GM12891 (cell line): ENCODE results near the gene RAB14.

Source experiments
- DNase-seq: peaks from one replicate; pipeline ENCODE4 v3.0.0; 2011; ENCODE audit warnings: low spot score; ENCODE audit not compliant: insufficient read length
- FAIRE-seq: peaks from 2 replicates; lab custom pipeline; 2011; peaks lifted over from hg19 to GRCh38; lab: Jason Lieb, UNC
- PAX5 ChIP-seq: IDR thresholded peaks from 2 replicates; pipeline ENCODE4 v1.6.1; 2011; ENCODE audit warnings: low read length, moderate library complexity, mild to moderate bottlenecking; ENCODE audit not compliant: insufficient read depth, severe bottlenecking
- POLR2A ChIP-seq: IDR thresholded peaks from 2 replicates; pipeline ENCODE4 v1.6.1; 2011; ENCODE audit warnings: low read depth, low read length, control low read depth
- POLR2AphosphoS5 ChIP-seq: IDR thresholded peaks from 2 replicates; pipeline ENCODE4 v1.6.1; 2011; ENCODE audit warnings: low read depth, low read length, control low read depth
- POU2F2 ChIP-seq: IDR thresholded peaks from 2 replicates; pipeline ENCODE4 v1.6.1; 2011; ENCODE audit warnings: low read depth, mild to moderate bottlenecking, control low read depth, low read length, moderate library complexity
- SPI1 ChIP-seq: IDR thresholded peaks from 2 replicates; pipeline ENCODE4 v1.6.1; 2011; ENCODE audit warnings: low read depth, low read length, control low read depth
- TAF1 ChIP-seq: IDR thresholded peaks from 2 replicates; pipeline ENCODE4 v1.6.1; 2011; ENCODE audit warnings: low read depth, low read length, control low read depth

RAB14 gene

GRCh38 chr9:121221664-121222055 lies 20.0 kb upstream of the RAB14 start:
- no peak for FAIRE-seq
- no peak for DNase-seq
- TF ChIP-seq PAX5 (no peak), POU2F2 (no peak), TAF1 (no peak), POLR2AphosphoS5 (no peak), POLR2A (no peak), SPI1 (no peak)

- no peak for DNase-seq
- TF ChIP-seq POU2F2: no peak
- no peak for TF ChIP-seq SPI1
- no peak for TF ChIP-seq PAX5
- TF ChIP-seq POLR2AphosphoS5: no peak
- no peak for TF ChIP-seq POLR2A
- no peak for TF ChIP-seq TAF1
- no peak for FAIRE-seq
Observed at GRCh38 chr9:121220996-121221663, 19.5 kb upstream of the RAB14 start.

- DNase-seq (no peak), FAIRE-seq (no peak)
- TF ChIP-seq SPI1: no peak
- TF ChIP-seq TAF1: no peak
- no peak for TF ChIP-seq PAX5
- no peak for TF ChIP-seq POLR2A
- no peak for TF ChIP-seq POU2F2
- no peak for TF ChIP-seq POLR2AphosphoS5
Observed at GRCh38 chr9:121219530-121219929, 17.9 kb upstream of the RAB14 start.

- TF ChIP-seq POLR2A (no peak), POU2F2 (no peak), TAF1 (no peak), POLR2AphosphoS5 (no peak), PAX5 (no peak), SPI1 (no peak)
- FAIRE-seq (no peak), DNase-seq (no peak)
Observed at GRCh38 chr9:121218357-121219027, 16.8 kb upstream of the RAB14 start.

GRCh38 chr9:121217609-121218292 lies 16.1 kb upstream of the RAB14 start:
- no peak for TF ChIP-seq SPI1
- TF ChIP-seq TAF1: no peak
- TF ChIP-seq POLR2AphosphoS5: no peak
- TF ChIP-seq POLR2A: no peak
- peak; percentile 28; the same call in 1 of the 2 replicates for TF ChIP-seq POU2F2
- no peak for TF ChIP-seq PAX5
- DNase-seq (no peak), FAIRE-seq (no peak)

GRCh38 chr9:121216271-121216805 lies 14.7 kb upstream of the RAB14 start:
- no peak for TF ChIP-seq PAX5
- no peak for TF ChIP-seq POLR2A
- TF ChIP-seq POU2F2: no peak
- peak; percentile 36; the same call in 1 of the 2 replicates for TF ChIP-seq SPI1
- no peak for TF ChIP-seq TAF1
- FAIRE-seq: no peak
- no peak for DNase-seq

GRCh38 chr9:121214005-121214404 lies 12.3 kb upstream of the RAB14 start:
- DNase-seq (no peak), FAIRE-seq (no peak)
- TF ChIP-seq SPI1 (no peak), POLR2A (no peak), POLR2AphosphoS5 (no peak), TAF1 (no peak), PAX5 (no peak), POU2F2 (no peak)

GRCh38 chr9:121213136-121213806 lies 11.6 kb upstream of the RAB14 start:
- DNase-seq (peak; percentile 30), FAIRE-seq (peak; percentile 85)
- TF ChIP-seq PAX5 (no peak), POLR2A (no peak), POLR2AphosphoS5 (no peak), POU2F2 (peak; percentile 54; the same call in 1 of the 2 replicates), SPI1 (no peak), TAF1 (no peak)

- DNase-seq (no peak), FAIRE-seq (no peak)
- TF ChIP-seq TAF1 (no peak), SPI1 (no peak), POU2F2 (no peak), POLR2A (no peak), PAX5 (no peak), POLR2AphosphoS5 (no peak)
Observed at GRCh38 chr9:121210536-121210935, 8.9 kb upstream of the RAB14 start.
